Heart right ventricle (tissue), 16 donors: ENCODE data around the gene PPIC. TPM values are rescaled to one million over a fixed set of nuclear protein-coding genes. Genes with fewer than 3 reads are reported as not detected.

Source experiments
- ATAC-seq, 8 donors: fragments of 200-7000 bp; cut with Tn5 transposase; one replicate each; pipeline ENCODE4 v1.9.1; 2020; ENCODE audit warnings: mild to moderate bottlenecking in 8 of 8, moderate library complexity in 8 of 8, moderate number of reproducible peaks in 1 of 8
- DNase-seq, 2 donors: peaks; one replicate each; pipeline ENCODE4 v3.0.0-alpha.2; 2020
- H3K27ac ChIP-seq, 10 donors: fragments of 200-600 bp; sonication (generic) in 2 of 10; one replicate each; pipeline versions ENCODE4 v1.5.0 to v1.8.0; 2020 to 2022; ENCODE audit warnings: mild to moderate bottlenecking in 3 of 10
- H3K27me3 ChIP-seq, 7 donors: fragments of 200-600 bp; one replicate each; pipeline ENCODE4 v1.8.0; 2021 to 2022; ENCODE audit warnings: mild to moderate bottlenecking in 2 of 7
- H3K36me3 ChIP-seq, 9 donors: fragments of 200-600 bp; sonication (generic) in 1 of 9; one replicate each; pipeline versions ENCODE4 v1.5.0 to v1.8.0; 2020 to 2022; ENCODE audit warnings: mild to moderate bottlenecking in 2 of 9
- H3K4me1 ChIP-seq, 9 donors: fragments of 200-600 bp; sonication (generic) in 1 of 9; one replicate each; pipeline versions ENCODE4 v1.5.0 to v1.8.0; 2020 to 2022; ENCODE audit warnings: mild to moderate bottlenecking in 4 of 9
- H3K4me3 ChIP-seq, 10 donors: fragments of 200-600 bp; sonication (generic) in 2 of 10; one replicate each; pipeline versions ENCODE4 v1.5.0 to v1.8.0; 2020 to 2022; ENCODE audit warnings: mild to moderate bottlenecking in 7 of 10, moderate library complexity in 2 of 10
- H3K9me3 ChIP-seq, 11 donors: fragments of 200-600 bp in 10 of 11; sonication (generic) in 2 of 11; one replicate each; pipeline versions ENCODE4 v1.5.0 to v1.8.0; 2013 to 2022; ENCODE audit warnings: mild to moderate bottlenecking in 2 of 11, control low read depth in 1 of 11, moderate library complexity in 1 of 11
- CTCF ChIP-seq, 9 donors: fragments of 200-600 bp; sonication (generic) in 2 of 9; IDR thresholded peaks; one replicate each; pipeline versions ENCODE4 v1.5.0 to v1.8.0; 2021 to 2022; ENCODE audit warnings: antibody characterized with exemption in 9 of 9, mild to moderate bottlenecking in 5 of 9, moderate library complexity in 1 of 9
- WGBS, 2 donors: extraction: QIAGEN DNeasy Blood & Tissue Kit; methylation state at CpG; one replicate each; pipeline ENCODE4 v1.1.7; 2013; ENCODE audit warnings: inconsistent platforms in 1 of 2; 5-methylcytosine and 5-hydroxymethylcytosine counted together
- intact Hi-C, 10 donors: fragments of 100-400 bp; cut with DNase I; formaldehyde crosslinking; loops; one replicate each; pipeline versions ENCODE4 v1.11.1 to v1.14.2; 2022
- polyA plus RNA-seq, 2 donors: library from polyadenylated mRNA; stranded (reverse); fragments of 200-250 nt; gene quantifications; one replicate each; pipeline ENCODE4 v1.2.3, GENCODE V29; 2013
- total RNA-seq, 10 donors: library from RNA; stranded (reverse); fragmentation: NEBNext Ultra II Directional in 3 of 10; extraction: Animal tissue kit (Norgen Biotek cat#: 25700) in 3 of 10; gene quantifications; one replicate each; pipeline versions ENCODE4 v1.2.1 to v1.2.4, GENCODE V29; 2021 to 2023
- donor health status: Arrhythmogenic right ventricular cardiomyopathy.
- donor health status: ischemic (EF 13 %, LVEDD 7.1; RV severe dilation, severe dysfunction).
- donor health status: healthy with polysubstance abuse.
- donor health status: DM: no; HTN: yes; CAD: no.
- donor health status: DM: no; HTN: no; CAD: no.
- donor health status: ischemic (EF 25% LVEDD 6.9; RV normal size, moderate dysfunction).
- donor health status: ischemic (EF 25% LVEDD 5.7; RV mildly dilated, moderate dysfunction).
- donor health status: healthy.
- donor health status: DM: yes; HTN: yes; CAD: no.
- donor health status: Ischemic cardiomyopathy.
- donor health status: ischemic (EF 35%, LVEDD 5.7; RV mildly dilated, moderate dysfunction).
- donor health status: nonischemic (EF 11% LVEDD 7.7; RV severe dilation, severe dysfunction).
- donor health status: DM: yes; HTN: yes; CAD: no.
- donor health status: PGD.
- donor health status: ischemic (EF 29% LVEDD 5.4; RV normal size, mild dysfunction).
- donor health status: nonischemic (EF 23%, LVEDD 6.1; RV moderate dilation, normal function).

The PPIC gene
- total and polyA plus RNA-seq, 12 donors = 22.5 to 58.9 (median 43.2) TPM

DNA sequence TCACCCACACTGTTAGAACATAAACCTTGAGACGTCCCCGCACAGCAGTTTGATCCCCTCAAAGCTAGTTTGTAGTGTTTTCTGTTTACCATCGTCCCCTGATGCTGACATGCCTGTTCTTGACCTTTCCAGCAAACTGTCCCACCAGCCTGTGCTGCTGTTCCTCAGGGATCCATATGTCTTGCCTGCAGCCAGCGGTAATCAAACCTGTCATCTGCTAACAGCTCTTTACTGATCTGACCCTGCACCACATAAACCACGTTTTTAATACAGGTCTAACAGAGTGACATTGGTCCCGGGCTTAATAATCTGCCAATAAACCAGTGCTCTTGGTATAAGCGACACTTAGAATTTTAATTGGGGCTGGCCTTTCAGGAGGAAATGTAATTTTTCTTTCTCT is 34.7 kb downstream of the PPIC start:
- ATAC-seq (no peak), DNase-seq (no peak)
- Histone ChIP-seq H3K36me3 (peaks cover 0 to 23% (median 0%) of the 10 kb centered on the region in 9 donors), H3K9me3 (no peaks in the 10 kb centered on the region), H3K27me3 (no peaks in the 10 kb centered on the region), H3K4me3 (no peak overlapping the region), H3K27ac (no peak overlapping the region), H3K4me1 (no peaks in the 10 kb centered on the region)
- intact Hi-C loops = no loop called here
- WGBS, 2 donors = 86 to 88% methylated on average over 7 of the region's 7 CpGs
- TF ChIP-seq CTCF (IDR thresholded peaks at IDR 0.05) = no peak

GRCh38 chr5:123000731-123001130 is 35.8 kb downstream of the PPIC start:
- H3K27me3 ChIP-seq = no peaks in the 10 kb centered on the region
- ATAC-seq = no peak
- no peak overlapping the region for H3K4me3 ChIP-seq
- intact Hi-C loops = no loop called here
- TF ChIP-seq CTCF (IDR thresholded peaks at IDR 0.05) = no peak
- H3K36me3 ChIP-seq = peaks cover 0 to 23% (median 0%) of the 10 kb centered on the region in 9 donors
- H3K9me3 ChIP-seq = no peaks in the 10 kb centered on the region
- H3K27ac ChIP-seq = no peak overlapping the region
- no peaks in the 10 kb centered on the region for H3K4me1 ChIP-seq
- DNase-seq = no peak
- WGBS, 2 donors = 96 to 97% methylated on average over 1 of the region's 1 CpG

DNA sequence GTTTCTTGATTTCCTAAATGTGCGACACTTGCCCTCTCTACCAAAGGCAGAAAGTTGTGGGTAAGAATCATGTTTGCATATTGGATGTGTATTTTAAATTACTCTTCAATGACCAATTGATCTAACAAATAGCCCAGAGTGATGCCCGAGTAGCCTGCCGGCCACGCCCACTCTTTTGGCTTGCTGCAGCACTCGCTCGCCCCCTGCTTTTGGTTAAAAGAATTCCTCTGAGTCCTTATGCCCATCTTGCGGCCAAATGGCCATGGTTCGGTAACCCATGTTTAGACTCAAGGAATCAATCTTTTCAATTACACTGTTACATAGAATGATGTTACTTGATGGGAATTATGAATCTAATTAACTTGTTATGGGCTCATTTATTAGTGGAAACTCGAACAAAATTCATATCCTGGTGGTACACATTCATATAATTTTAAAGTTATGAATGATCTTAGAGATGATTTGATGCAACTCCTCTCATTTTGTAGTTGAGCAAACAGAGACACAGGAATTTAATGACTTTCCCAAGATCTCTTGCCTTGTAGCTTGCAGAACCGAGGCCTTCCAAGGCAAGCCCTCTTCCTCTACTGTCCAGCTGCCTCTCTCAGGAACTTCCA is 36.5 kb downstream of the PPIC start:
- 67 to 68% methylated on average over 10 of the region's 10 CpGs for WGBS, 2 donors
- no peaks in the 10 kb centered on the region for H3K27me3 ChIP-seq
- intact Hi-C loops = no loop called here
- no peak overlapping the region for H3K4me3 ChIP-seq
- H3K27ac ChIP-seq = no peak overlapping the region
- DNase-seq (peak; percentile 6 to 18), ATAC-seq (no peak)
- H3K36me3 ChIP-seq = peaks cover 0 to 23% (median 0%) of the 10 kb centered on the region in 9 donors
- H3K9me3 ChIP-seq = no peaks in the 10 kb centered on the region
- H3K4me1 ChIP-seq = no peaks in the 10 kb centered on the region
- peak in 6 of 9 donors; percentile 9 to 52 (median 36) for TF ChIP-seq CTCF (IDR thresholded peaks at IDR 0.05)

- intact Hi-C loops = no loop called here
- Histone ChIP-seq H3K27ac (no peak overlapping the region), H3K9me3 (no peaks in the 10 kb centered on the region), H3K36me3 (peaks cover 0 to 12% (median 0%) of the 10 kb centered on the region in 9 donors), H3K4me3 (no peak overlapping the region), H3K27me3 (no peaks in the 10 kb centered on the region), H3K4me1 (no peaks in the 10 kb centered on the region)
- DNase-seq = no peak
- 77 to 87% methylated on average over 7 of the region's 7 CpGs for WGBS, 2 donors
- TF ChIP-seq CTCF (IDR thresholded peaks at IDR 0.05) = no peak
- ATAC-seq = no peak
These were observed 39.2 kb downstream of the PPIC start for GRCh38 chr5:122997294-122997693.
